AG08395 (cell line): ENCODE results near the gene TANK.
"Not testable (repeated sequence)": the region's sequence is repeated elsewhere in the genome, so short reads cannot be mapped to it uniquely, and the experiment has no call there.

Source experiments
- DNase-seq: peaks from one replicate; pipeline ENCODE4 v3.0.0; 2012; ENCODE audit warnings: mixed read lengths, low spot score

Gene TANK

GRCh38 chr2:161166538-161167409 is 6.5 kb downstream of the TANK start:
- no peak for DNase-seq

- no peak for DNase-seq
Measured at GRCh38 chr2:161169335-161169734, 9.1 kb downstream of the TANK start.

GRCh38 chr2:161170377-161170776 is 10.1 kb downstream of the TANK start:
- DNase-seq = no peak

GRCh38 chr2:161170958-161171932 is 11.0 kb downstream of the TANK start:
- peak; percentile 10 for DNase-seq

GRCh38 chr2:161172901-161173540 is 12.8 kb downstream of the TANK start:
- no peak for DNase-seq

- DNase-seq = no peak
Measured at GRCh38 chr2:161173541-161174194, 13.4 kb downstream of the TANK start.

GRCh38 chr2:161177969-161178368 is 17.7 kb downstream of the TANK start:
- DNase-seq = no peak

- DNase-seq = no peak
Measured at GRCh38 chr2:161178756-161179155, 18.5 kb downstream of the TANK start.

GRCh38 chr2:161190050-161190449 is 29.8 kb downstream of the TANK start:
- no peak for DNase-seq

- not testable (repeated sequence) for DNase-seq
Measured at GRCh38 chr2:161195602-161196001, 35.4 kb downstream of the TANK start.

GRCh38 chr2:161199912-161200701 is 39.9 kb downstream of the TANK start:
- DNase-seq = no peak

- no peak for DNase-seq
Measured at GRCh38 chr2:161204846-161205245, 44.6 kb downstream of the TANK start.

GRCh38 chr2:161206471-161207032 is 46.3 kb downstream of the TANK start:
- no peak for DNase-seq

- no peak for DNase-seq
Measured at GRCh38 chr2:161207941-161208340, 47.7 kb downstream of the TANK start.

GRCh38 chr2:161208527-161209139 is 48.4 kb downstream of the TANK start:
- DNase-seq = peak; percentile 60

GRCh38 chr2:161209902-161210301 is 49.7 kb downstream of the TANK start:
- DNase-seq = no peak

GRCh38 chr2:161217597-161218185 is 57.5 kb downstream of the TANK start:
- no peak for DNase-seq

GRCh38 chr2:161219211-161219610 is 59.0 kb downstream of the TANK start:
- DNase-seq = no peak

- DNase-seq = peak; percentile 18
Measured at GRCh38 chr2:161223139-161223732, 63.0 kb downstream of the TANK start.
